Stimulated activated CD8-positive, alpha-beta memory T cell treated with anti-CD3 and anti-CD28 coated beads, Interleukin-15, amount 100 ng/mL, for 4 hours (primary cell): ENCODE measurements around the gene SDF2L1.
A peak's percentile ranks its signal among the peaks of the same experiment; 100 is the strongest.
"Not testable (repeated sequence)": the region's sequence is repeated elsewhere in the genome, so short reads cannot be mapped to it uniquely, and the experiment has no call there.

Source experiments
- DNase-seq, 2 donors: peaks; one replicate each; pipeline ENCODE4 v3.0.0-alpha.2; 2020; ENCODE audit warnings: low read depth in 2 of 2

Gene SDF2L1

DNA sequence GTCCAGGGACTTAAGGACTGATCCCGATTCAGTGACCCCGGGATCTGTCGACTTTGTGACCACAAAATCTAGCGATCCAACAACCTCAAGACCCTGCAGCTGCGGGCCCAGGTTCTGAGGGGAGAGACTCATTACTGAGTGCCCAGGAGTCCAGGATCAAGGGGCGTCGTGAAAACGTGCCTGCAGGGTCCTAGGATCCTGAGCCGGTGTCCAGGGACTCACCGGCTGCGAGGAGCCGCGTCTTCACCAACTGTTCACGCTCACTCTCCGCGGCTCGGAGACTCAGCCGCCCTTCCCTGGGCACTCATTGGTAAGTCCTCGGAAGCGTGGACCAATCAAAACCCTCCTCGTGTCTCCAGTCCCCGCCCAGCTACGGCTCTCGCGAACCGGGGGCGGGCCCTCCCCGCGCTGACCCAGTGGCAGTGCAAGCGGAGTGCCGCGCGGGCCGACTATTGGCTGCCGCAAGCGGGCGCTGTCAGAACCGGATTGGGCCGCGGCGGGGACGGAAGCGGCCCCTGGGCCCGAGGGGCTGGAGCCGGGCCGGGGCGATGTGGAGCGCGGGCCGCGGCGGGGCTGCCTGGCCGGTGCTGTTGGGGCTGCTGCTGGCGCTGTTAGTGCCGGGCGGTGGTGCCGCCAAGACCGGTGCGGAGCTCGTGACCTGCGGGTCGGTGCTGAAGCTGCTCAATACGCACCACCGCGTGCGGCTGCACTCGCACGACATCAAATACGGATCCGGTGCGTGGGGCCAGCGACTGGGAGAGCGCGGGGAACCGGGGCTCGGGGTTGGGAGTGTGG is at the start of gene SDF2L1:
Gene SDF2L1, plus strand, starts transcription at position 514 of the 795 bp plus-strand sequence. Its CDS starts 35 bp downstream, at position 549.
- DNase-seq, result peak; percentile 96 to 97

DNA sequence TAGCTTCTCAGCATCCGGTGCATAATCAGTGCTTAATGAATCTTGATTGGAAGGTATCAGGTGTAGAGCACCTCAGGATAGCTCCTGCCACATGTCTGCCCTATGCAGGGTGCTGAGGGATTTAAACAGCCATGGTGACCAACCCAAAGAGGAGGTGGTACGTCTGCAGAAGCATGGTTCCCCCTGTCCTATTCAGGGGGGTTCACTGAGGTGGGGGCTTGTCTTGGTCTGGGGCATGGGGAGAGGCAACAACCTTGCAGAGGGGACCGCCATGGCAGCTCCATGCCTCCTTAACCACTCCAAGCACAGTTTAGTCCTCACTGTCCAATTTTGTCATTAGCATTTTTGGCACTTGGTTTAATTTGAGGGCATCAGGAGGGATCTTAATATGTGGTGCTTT is 49.7 kb upstream of the SDF2L1 start:
- DNase-seq, result no peak

DNA sequence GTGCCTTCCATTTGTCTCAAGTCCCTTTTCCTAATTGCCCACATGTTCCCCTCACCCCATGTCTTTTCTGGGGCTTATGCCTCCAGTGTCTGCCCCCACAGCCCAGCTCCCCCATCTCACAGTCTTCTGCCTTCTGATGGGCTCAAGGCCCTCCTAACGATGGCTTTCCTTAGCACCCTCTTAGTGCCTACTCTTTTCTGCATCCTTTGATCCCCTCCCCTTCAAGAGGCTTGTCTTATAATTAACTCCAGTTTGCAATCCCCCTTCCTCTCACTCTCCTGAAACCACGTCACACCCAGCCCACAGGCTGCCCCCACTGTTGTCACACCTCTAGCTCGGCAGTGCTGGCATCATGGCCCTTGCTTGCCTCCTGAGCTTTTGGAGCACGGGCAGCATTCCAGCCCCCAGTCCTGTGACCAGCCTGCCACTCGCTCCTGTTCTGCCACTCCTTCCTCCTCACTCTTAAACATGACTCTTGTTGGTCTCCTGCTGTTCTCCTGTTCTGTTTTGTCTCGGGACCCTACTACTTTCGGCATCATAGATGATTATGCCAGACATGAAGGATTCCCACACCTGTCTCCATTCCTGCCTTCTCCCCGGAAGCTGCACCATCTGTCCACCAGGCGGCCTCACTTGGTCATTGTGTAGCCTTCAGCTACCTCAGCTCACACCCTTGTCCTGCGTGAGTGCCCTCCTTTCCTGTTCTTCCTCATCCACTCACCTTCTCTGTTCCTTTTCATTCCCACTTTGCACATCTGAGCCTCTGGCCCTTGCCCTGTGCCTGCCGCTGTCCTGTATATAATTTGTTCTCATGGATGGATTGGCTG is 48.5 kb upstream of the SDF2L1 start:
- DNase-seq, result no peak

- DNase-seq, result no peak
Observed at GRCh38 chr22:21594865-21595452, 47.1 kb upstream of the SDF2L1 start.

DNA sequence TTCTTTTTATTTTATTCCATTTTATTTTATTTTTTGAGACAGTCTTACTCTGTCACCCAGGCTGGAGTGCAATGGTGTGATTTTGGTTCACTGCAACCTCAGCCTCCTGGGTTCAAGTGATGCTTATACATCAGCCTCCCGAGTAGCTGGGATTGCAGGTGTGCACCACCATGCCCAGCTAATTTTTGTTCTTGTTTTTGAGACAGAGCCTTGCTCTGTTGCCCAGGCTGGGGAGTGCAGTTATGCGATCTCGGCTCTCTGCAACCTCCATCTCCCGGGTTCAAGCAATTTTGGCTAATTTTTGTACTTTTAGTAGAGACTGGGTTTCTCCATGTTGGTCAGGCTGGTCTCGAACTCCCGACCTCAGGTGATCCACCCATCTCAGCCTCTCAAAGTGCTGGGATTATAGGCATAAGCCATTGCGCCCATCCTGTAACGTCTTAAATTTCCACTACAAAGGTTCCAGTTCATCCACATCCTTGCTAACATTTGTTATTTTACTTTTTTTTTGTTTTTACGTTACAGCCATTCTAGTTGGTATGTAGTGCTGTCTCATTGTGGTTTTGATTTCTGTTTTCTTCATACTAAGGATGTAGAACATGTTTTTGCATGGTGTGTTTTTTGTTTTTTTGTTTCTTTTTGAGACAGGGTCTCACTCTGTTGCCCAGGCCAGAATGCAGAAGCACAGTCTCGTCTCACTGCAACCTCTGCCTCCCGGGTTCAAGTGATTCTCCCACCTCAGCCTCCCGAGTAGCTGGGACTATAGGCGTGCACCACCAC is 45.6 kb upstream of the SDF2L1 start:
- DNase-seq, result not testable (repeated sequence)

DNA sequence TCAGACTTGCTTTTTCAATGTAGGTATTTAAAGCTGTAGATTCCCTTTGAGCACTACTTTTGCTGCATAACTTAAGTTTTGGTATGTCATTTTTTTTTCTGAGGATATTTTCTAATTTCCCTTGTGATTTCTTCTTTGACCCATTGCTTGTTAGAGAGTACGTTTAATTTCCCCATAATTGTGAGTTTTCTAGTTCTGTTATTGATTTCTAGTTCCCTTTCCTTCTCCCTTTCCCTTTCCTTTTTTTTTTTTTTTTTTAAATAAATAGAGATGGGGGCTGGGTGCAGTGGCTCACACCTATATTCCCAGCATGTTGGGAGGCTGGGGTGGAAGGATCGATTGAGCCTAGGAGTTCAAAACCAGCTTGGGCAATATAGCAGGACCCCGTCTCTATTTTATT is 43.8 kb upstream of the SDF2L1 start:
- DNase-seq, result no peak

GRCh38 chr22:21599053-21599893 is 42.8 kb upstream of the SDF2L1 start:
- DNase-seq, result no peak

- DNase-seq, result no peak
Observed at GRCh38 chr22:21602579-21602978, 39.5 kb upstream of the SDF2L1 start.

- no peak for DNase-seq
Observed at GRCh38 chr22:21603973-21604372, 38.1 kb upstream of the SDF2L1 start.

DNA sequence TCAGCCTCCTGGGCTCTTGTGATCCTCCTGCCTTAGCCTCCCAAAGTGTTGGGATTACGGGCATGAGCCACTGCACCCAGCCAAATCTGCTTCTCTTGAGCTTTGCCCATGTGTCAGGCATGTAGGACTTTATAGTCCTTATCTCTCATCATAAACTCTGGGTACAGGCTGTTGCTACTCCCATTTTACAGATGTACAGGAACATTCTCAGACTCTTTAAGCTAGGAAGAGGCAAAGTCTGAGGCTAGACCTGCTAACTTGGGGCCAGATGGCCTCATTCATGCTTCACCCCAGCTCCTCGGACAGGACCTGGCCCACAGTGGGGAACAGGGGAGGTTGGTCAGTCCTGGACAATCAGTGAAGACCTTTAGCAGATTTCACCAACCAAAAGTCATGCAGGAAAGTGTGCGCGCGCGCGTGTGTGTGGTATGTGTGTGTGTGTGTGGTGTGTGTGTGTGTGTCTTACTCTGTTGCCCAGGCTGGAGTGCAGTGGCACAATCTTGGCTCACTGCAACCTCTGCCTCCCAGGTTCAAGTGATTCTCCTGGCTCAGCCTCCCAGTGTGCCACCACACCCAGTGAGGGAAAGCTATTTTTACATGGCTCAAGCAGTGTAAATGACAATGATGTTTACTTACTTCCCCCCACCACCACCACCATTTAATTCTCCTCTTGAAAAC is 36.1 kb upstream of the SDF2L1 start:
- no peak for DNase-seq

DNA sequence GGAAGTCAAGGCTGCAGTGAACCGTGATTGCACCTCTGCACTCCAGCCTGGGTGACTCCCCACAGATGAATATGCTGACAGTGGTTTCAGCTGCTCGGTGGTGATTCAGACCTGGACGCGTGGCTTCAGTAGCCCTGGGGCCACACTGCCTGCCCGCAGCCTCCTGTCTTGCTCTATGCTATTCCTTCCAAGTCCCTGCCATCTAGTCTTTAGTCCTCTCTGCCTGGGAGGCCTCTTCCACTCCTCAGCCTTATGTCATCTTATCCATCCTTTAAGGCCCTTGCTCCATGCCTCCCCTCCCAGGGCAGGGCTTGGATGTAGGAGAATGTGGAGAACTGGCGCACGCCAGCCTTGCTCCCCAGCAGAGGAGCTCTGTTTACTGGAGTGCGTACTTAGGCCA is 35.3 kb upstream of the SDF2L1 start:
- no peak for DNase-seq

GRCh38 chr22:21609556-21610157 is 32.4 kb upstream of the SDF2L1 start:
- not testable (repeated sequence) for DNase-seq

- no peak for DNase-seq
Observed at GRCh38 chr22:21611210-21611977, 30.7 kb upstream of the SDF2L1 start.

DNA sequence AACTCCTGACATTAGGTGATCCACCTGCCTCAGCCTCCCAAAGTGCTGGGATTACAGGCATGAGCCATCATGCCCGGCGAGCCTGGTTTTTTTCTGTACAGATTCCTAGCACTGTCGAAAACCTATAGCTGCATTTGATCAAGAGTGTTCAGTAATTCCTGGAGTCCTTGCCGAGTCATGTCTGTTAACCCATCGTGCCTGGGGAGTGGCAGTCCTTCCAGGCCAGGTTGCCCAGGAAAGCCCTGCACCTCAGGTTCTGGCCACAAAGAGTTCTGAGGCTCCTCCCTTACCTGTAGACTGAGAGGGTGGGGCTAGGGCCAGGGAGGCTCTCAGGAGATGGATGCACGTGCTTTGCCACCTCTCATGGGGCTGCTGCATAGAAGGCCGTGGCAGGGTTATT is 29.2 kb upstream of the SDF2L1 start:
- no peak for DNase-seq

GRCh38 chr22:21613553-21614233 is 28.4 kb upstream of the SDF2L1 start:
- DNase-seq, result no peak

DNA sequence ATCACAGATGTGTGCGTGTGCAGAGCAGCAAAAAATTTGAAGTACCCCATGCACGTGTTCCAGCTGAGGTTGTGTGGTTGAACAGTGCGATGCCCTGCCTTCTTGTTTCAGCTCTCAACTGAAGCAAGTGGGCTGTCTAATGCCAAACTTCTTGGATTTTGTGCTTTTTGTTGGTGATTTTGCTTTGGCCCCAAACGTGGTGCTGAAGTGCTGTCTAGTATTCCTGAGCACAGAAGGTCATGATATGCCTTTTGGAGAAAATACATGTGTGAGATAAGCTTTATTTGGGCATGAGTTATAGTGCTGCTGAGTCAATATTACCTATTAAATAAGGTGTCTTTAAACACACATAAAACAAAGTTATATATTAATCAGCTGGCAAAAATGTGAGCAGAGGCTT is 26.4 kb upstream of the SDF2L1 start:
- no peak for DNase-seq

DNA sequence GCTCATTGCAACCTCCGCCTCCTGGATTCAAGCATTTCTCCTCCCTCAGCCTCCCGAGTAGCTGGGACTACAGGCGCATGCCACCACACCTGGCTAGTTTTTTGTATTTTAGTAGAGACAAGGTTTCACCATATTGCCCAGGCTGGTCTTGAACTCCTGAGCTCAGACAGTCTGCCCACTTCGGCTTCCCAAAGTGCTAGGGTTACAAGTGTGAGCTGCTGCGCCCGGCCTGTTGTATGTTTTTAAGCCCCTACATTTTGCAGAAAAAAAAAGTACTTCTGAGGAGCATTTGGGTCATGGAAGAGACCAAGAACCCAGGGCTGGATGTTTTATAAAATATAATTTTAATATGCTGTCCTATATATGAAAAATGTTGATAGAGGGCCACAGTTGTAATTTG is 24.8 kb upstream of the SDF2L1 start:
- not testable (repeated sequence) for DNase-seq

DNA sequence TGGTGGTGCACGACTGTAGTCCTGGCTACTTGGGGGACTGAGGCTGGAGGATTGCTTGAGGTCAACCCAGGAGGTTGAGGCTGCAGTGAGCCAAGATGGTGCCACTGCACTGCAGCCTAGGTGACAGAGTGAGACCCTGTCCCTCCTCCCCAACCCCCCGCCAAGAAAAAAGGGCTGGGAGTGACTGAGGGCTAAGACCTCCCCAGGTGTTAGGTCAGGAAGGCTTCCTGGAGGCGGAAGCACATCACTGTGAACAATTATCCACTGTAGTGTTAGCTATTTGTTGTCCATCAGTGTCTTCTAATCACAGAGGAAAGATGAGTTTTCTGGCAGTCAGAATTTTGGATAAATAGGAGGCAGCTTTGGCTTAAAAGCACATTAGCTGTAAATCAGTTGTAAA is 21.1 kb upstream of the SDF2L1 start:
- no peak for DNase-seq
